ENCODE measurements around the gene GSTT2. TPM values are rescaled to one million over a fixed set of nuclear protein-coding genes. Genes with fewer than 3 reads are reported as not detected.
"Not testable (repeated sequence)": the region's sequence is repeated elsewhere in the genome, so short reads cannot be mapped to it uniquely, and the experiment has no call there.

GSTT2 gene
- polyA plus RNA-seq (ENCODE audit: insufficient read length), result 0.41 TPM

GRCh38 chr22:23979557-23980240, at the start of gene GSTT2:
TSS of gene GSTT2 (plus strand) at chr22:23980134.
- DNase-seq, result not testable (repeated sequence)

GRCh38 chr22:23938328-23939016, 41.5 kb upstream of the GSTT2 start:
- DNase-seq, result no peak

- DNase-seq, result no peak
Observed at GRCh38 chr22:23939017-23939357, 40.9 kb upstream of the GSTT2 start.

- DNase-seq, result not testable (repeated sequence)
Observed at GRCh38 chr22:23940166-23940565, 39.8 kb upstream of the GSTT2 start.

GRCh38 chr22:23947391-23947790, 32.5 kb upstream of the GSTT2 start:
- not testable (repeated sequence) for DNase-seq

GRCh38 chr22:23949764-23950163, 30.2 kb upstream of the GSTT2 start:
- not testable (repeated sequence) for DNase-seq

- DNase-seq, result not testable (repeated sequence)
Observed at GRCh38 chr22:23951383-23951782, 28.6 kb upstream of the GSTT2 start.

- not testable (repeated sequence) for DNase-seq
Observed at GRCh38 chr22:23952794-23953405, 27.0 kb upstream of the GSTT2 start.

GRCh38 chr22:23953485-23953884, 26.4 kb upstream of the GSTT2 start:
- DNase-seq, result not testable (repeated sequence)

- not testable (repeated sequence) for DNase-seq
Observed at GRCh38 chr22:23954193-23954990, 25.5 kb upstream of the GSTT2 start.

GRCh38 chr22:23954991-23955305, 25.0 kb upstream of the GSTT2 start:
- DNase-seq, result not testable (repeated sequence)

GRCh38 chr22:23955886-23956285, 24.0 kb upstream of the GSTT2 start:
- DNase-seq, result not testable (repeated sequence)

- DNase-seq, result peak; percentile 79
Observed at GRCh38 chr22:23956301-23956900, 23.5 kb upstream of the GSTT2 start.

- not testable (repeated sequence) for DNase-seq
Observed at GRCh38 chr22:23961084-23961771, 18.7 kb upstream of the GSTT2 start, which contains the start of gene GSTT2B. TSS of gene GSTT2B (minus strand) at chr22:23961195. CDS start at chr22:23961131, 64 bp downstream.

GRCh38 chr22:23966094-23966493, 13.8 kb upstream of the GSTT2 start:
- DNase-seq, result not testable (repeated sequence)

GRCh38 chr22:23966568-23966967, 13.4 kb upstream of the GSTT2 start, which contains the start of gene DDTL:
TSS of gene DDTL (plus strand) at chr22:23966888. CDS start at chr22:23966915, 27 bp downstream.
- DNase-seq, result not testable (repeated sequence)

- no peak for DNase-seq
Observed at GRCh38 chr22:23969071-23969470, 10.9 kb upstream of the GSTT2 start.

GRCh38 chr22:23970201-23970641, 9.7 kb upstream of the GSTT2 start:
- DNase-seq, result no peak

- no peak for DNase-seq
Observed at GRCh38 chr22:23970816-23971486, 9.0 kb upstream of the GSTT2 start.

- not testable (repeated sequence) for DNase-seq
Observed at GRCh38 chr22:23971927-23972326, 8.0 kb upstream of the GSTT2 start.

GRCh38 chr22:23974345-23974744, 5.6 kb upstream of the GSTT2 start, which contains the start of gene DDT:
TSS of gene DDT (minus strand) at chr22:23974441. CDS start at chr22:23974414, 27 bp downstream.
- DNase-seq, result not testable (repeated sequence)

Data from hindlimb muscle (tissue), 1 donor.